RPMI8226 (cell line): ENCODE results near the gene SEC16A.

Experiments
- DNase-seq: peaks from one replicate; pipeline ENCODE4 v3.0.0-alpha.2; 2015

The SEC16A gene

GRCh38 chr9:136459425-136459824 is 23.4 kb downstream of the SEC16A start:
- no peak for DNase-seq

- no peak for DNase-seq
These were observed 25.5 kb downstream of the SEC16A start for GRCh38 chr9:136457326-136457725.

GRCh38 chr9:136456258-136456657 is 26.6 kb downstream of the SEC16A start:
- DNase-seq = no peak

GRCh38 chr9:136455043-136456002 is 27.5 kb downstream of the SEC16A start:
- DNase-seq = no peak

- DNase-seq = no peak
These were observed 28.6 kb downstream of the SEC16A start for GRCh38 chr9:136454026-136454796.

- no peak for DNase-seq
These were observed 29.5 kb downstream of the SEC16A start for GRCh38 chr9:136453326-136453725.

GRCh38 chr9:136451221-136451877 is 31.5 kb downstream of the SEC16A start:
- no peak for DNase-seq

- DNase-seq = no peak
These were observed 34.2 kb downstream of the SEC16A start for GRCh38 chr9:136448655-136449054.

GRCh38 chr9:136447173-136447778 is 35.6 kb downstream of the SEC16A start:
- DNase-seq = no peak

- no peak for DNase-seq
These were observed 37.0 kb downstream of the SEC16A start for GRCh38 chr9:136445799-136446198.

GRCh38 chr9:136444102-136444501 is 38.7 kb downstream of the SEC16A start:
- DNase-seq = no peak

- no peak for DNase-seq
These were observed 39.2 kb downstream of the SEC16A start for GRCh38 chr9:136443687-136444086.

GRCh38 chr9:136443087-136443486 is 39.8 kb downstream of the SEC16A start:
- no peak for DNase-seq

GRCh38 chr9:136442265-136442664 is 40.6 kb downstream of the SEC16A start:
- no peak for DNase-seq

GRCh38 chr9:136441681-136442245 is 41.1 kb downstream of the SEC16A start:
- no peak for DNase-seq

GRCh38 chr9:136441191-136441680 is 41.6 kb downstream of the SEC16A start:
- DNase-seq = no peak

- DNase-seq = peak; percentile 88
These were observed 43.1 kb downstream of the SEC16A start, which contains the start of gene INPP5E for GRCh38 chr9:136439481-136440408. TSS of gene INPP5E (minus strand) at chr9:136439845. CDS start at chr9:136439419, 426 bp downstream.

- DNase-seq = peak; percentile 57
These were observed 44.0 kb downstream of the SEC16A start for GRCh38 chr9:136438548-136439480.

GRCh38 chr9:136437839-136438547 is 44.8 kb downstream of the SEC16A start:
- DNase-seq = no peak
